CD14-positive monocyte (primary cell): ENCODE data around the gene NANOGP8. TPM values are rescaled to one million over a fixed set of nuclear protein-coding genes. Genes with fewer than 3 reads are reported as not detected.

Source experiments
- DNase-seq, 3 donors: peaks; one replicate each; pipeline ENCODE4 v3.0.0-alpha.2; 2011 to 2022
- H2AFZ ChIP-seq: 2 replicates; pipeline ENCODE4 v1.6.0; 2012; ENCODE audit warnings: mild to moderate bottlenecking, low read depth, low read length, inconsistent platforms; ENCODE audit not compliant: insufficient read depth, poor library complexity, severe bottlenecking
- H3K27ac ChIP-seq, 2 donors: 1 replicate in 1 of 2; 2 replicates in 1 of 2; pipeline ENCODE4 v1.5.1; 2012 to 2013; ENCODE audit warnings: low read length in 2 of 2, control low read depth in 1 of 2, inconsistent platforms in 1 of 2, low read depth in 1 of 2, mild to moderate bottlenecking in 1 of 2
- H3K27me3 ChIP-seq, 2 donors: one replicate each; pipeline versions ENCODE4 v1.6.0 to v1.6.1; 2011 to 2013; ENCODE audit warnings: low read length in 2 of 2; ENCODE audit not compliant: control insufficient read depth in 2 of 2, insufficient read depth in 2 of 2
- H3K36me3 ChIP-seq, 2 donors: replicated peaks in 1 of 2; 1 replicate in 1 of 2; 2 replicates in 1 of 2; pipeline versions ENCODE4 v1.5.1 to v1.6.1; 2012 to 2013; ENCODE audit warnings: low read length in 2 of 2, control low read depth in 1 of 2, inconsistent platforms in 1 of 2, mild to moderate bottlenecking in 1 of 2; ENCODE audit not compliant: insufficient read depth in 2 of 2, control insufficient read depth in 1 of 2
- H3K4me1 ChIP-seq, 2 donors: 1 replicate in 1 of 2; 2 replicates in 1 of 2; pipeline versions ENCODE4 v1.5.1 to v1.6.1; 2012 to 2013; ENCODE audit warnings: low read length in 2 of 2, control low read depth in 1 of 2, inconsistent platforms in 1 of 2, mild to moderate bottlenecking in 1 of 2, moderate library complexity in 1 of 2; ENCODE audit not compliant: insufficient read depth in 2 of 2, control insufficient read depth in 1 of 2
- H3K4me2 ChIP-seq: replicated peaks from 2 replicates; pipeline ENCODE3; 2012; ENCODE audit warnings: low read length, moderate library complexity, mild to moderate bottlenecking; ENCODE audit not compliant: poor library complexity, severe bottlenecking; ENCODE audit errors: extremely low read depth
- H3K4me3 ChIP-seq, 3 experiments: fragments of 200-600 bp in 1 of 3; sonication (generic) in 1 of 3; replicated peaks in 1 of 3; 1 replicate in 2 of 3; 2 replicates in 1 of 3; pipeline ENCODE4 v1.5.1; 2011 to 2013; ENCODE audit warnings: low read length in 3 of 3, mild to moderate bottlenecking in 3 of 3, control low read depth in 2 of 3, low read depth in 2 of 3, inconsistent platforms in 1 of 3, moderate library complexity in 1 of 3
- H3K79me2 ChIP-seq: 2 replicates; pipeline ENCODE4 v1.6.0; 2012; ENCODE audit warnings: mild to moderate bottlenecking, control low read depth, inconsistent platforms, low read length, moderate library complexity; ENCODE audit not compliant: insufficient read depth
- H3K9ac ChIP-seq: 2 replicates; pipeline ENCODE4 v1.6.0; 2017; ENCODE audit warnings: low read length, mild to moderate bottlenecking; ENCODE audit not compliant: insufficient read depth, poor library complexity, severe bottlenecking
- H3K9me3 ChIP-seq, 2 donors: replicated peaks in 1 of 2; 1 replicate in 1 of 2; 2 replicates in 1 of 2; pipeline versions ENCODE4 v1.5.1 to v1.6.1; 2012 to 2013; ENCODE audit warnings: low read length in 2 of 2, control low read depth in 1 of 2; ENCODE audit not compliant: control insufficient read depth in 1 of 2, insufficient read depth in 1 of 2
- H4K20me1 ChIP-seq: 2 replicates; pipeline ENCODE4 v1.6.0; 2012; ENCODE audit warnings: mild to moderate bottlenecking, low read length, control low read depth, moderate library complexity; ENCODE audit not compliant: insufficient read depth
- H3K27ac Mint-ChIP-seq, 7 donors: one replicate each; pipeline ENCODE4 v1.8.0; 2020; ENCODE audit warnings: mild to moderate bottlenecking in 7 of 7, mixed read lengths in 7 of 7, moderate library complexity in 6 of 7, inconsistent platforms in 2 of 7
- H3K27me3 Mint-ChIP-seq, 3 donors: one replicate each; pipeline ENCODE4 v1.8.0; 2021 to 2022; ENCODE audit warnings: low read depth in 3 of 3, mild to moderate bottlenecking in 3 of 3, mixed read lengths in 3 of 3, moderate library complexity in 3 of 3, inconsistent platforms in 1 of 3
- H3K36me3 Mint-ChIP-seq, 2 donors: one replicate each; pipeline ENCODE4 v1.8.0; 2020; ENCODE audit warnings: mixed read lengths in 2 of 2, inconsistent platforms in 1 of 2, mild to moderate bottlenecking in 1 of 2
- H3K4me1 Mint-ChIP-seq: one replicate; pipeline ENCODE4 v1.8.0; 2020; ENCODE audit warnings: mild to moderate bottlenecking, mixed read lengths
- H3K4me3 Mint-ChIP-seq, 2 donors: one replicate each; pipeline ENCODE4 v1.8.0; 2020; ENCODE audit warnings: mild to moderate bottlenecking in 2 of 2, mixed read lengths in 2 of 2, moderate library complexity in 1 of 2
- H3K9me3 Mint-ChIP-seq, 7 donors: one replicate each; pipeline ENCODE4 v1.8.0; 2020 to 2022; ENCODE audit warnings: mixed read lengths in 7 of 7, mild to moderate bottlenecking in 6 of 7, moderate library complexity in 6 of 7, inconsistent platforms in 2 of 7
- CTCF ChIP-seq: fragments of 200-600 bp; IDR thresholded peaks from one replicate; pipeline ENCODE4 v1.8.0; 2022; ENCODE audit warnings: antibody characterized with exemption, mild to moderate bottlenecking
- WGBS: methylation state at CpG from one replicate; pipeline ENCODE4 v1.1.5; 2013; ENCODE audit warnings: missing lambda C conversion rate; ENCODE audit not compliant: insufficient coverage; 5-methylcytosine and 5-hydroxymethylcytosine counted together
- intact Hi-C, 2 donors: fragments of 100-400 bp; cut with micrococcal nuclease; formaldehyde crosslinking; loops; one replicate each; pipeline versions ENCODE4 v1.15.0 to v1.15.1; 2023
- polyA plus RNA-seq, 3 donors: library from polyadenylated mRNA; depleted of rRNA in 1 of 3; unstranded in 2 of 3; stranded (reverse) in 1 of 3; fragments of 300-500 nt in 2 of 3; fragments of >200 nt in 1 of 3; fragmentation: Illumina TruSeq in 2 of 3; gene quantifications; 1 replicate in 2 of 3; 2 replicates in 1 of 3; pipeline ENCODE4 v1.2.3, GENCODE V29; 2012 to 2021

Gene NANOGP8
- polyA plus RNA-seq, 3 donors, result not detected

GRCh38 chr15:35068846-35069475, 16.1 kb downstream of the NANOGP8 start:
- intact Hi-C loops, result no loop called here
- Histone ChIP-seq H3K27me3 (no peaks in the 10 kb centered on the region), H3K79me2 (no peaks in the 10 kb centered on the region), H2AFZ (peak overlapping the region; percentile 31), H3K27ac (peak overlapping the region in 1 of 2 donors; percentile 64), H3K4me3 (no peak overlapping the region), H3K4me2 (no peak overlapping the region), H3K9me3 (no peaks in the 10 kb centered on the region), H3K36me3 (no peaks in the 10 kb centered on the region), H3K9ac (no peak overlapping the region), H4K20me1 (no peaks in the 10 kb centered on the region), H3K4me1 (peaks cover 50 to 58% of the 10 kb centered on the region in 2 donors)
- peaks cover 0 to 7% (median 5%) of the 10 kb centered on the region in 3 donors for H3K27me3 Mint-ChIP-seq
- H3K36me3 Mint-ChIP-seq, result no peaks in the 10 kb centered on the region
- peaks cover 54% of the 10 kb centered on the region for H3K4me1 Mint-ChIP-seq
- H3K4me3 Mint-ChIP-seq, result peak overlapping the region; percentile 8 to 14
- H3K27ac Mint-ChIP-seq, result peak overlapping the region in 4 of 7 donors; percentile 5 to 61 (median 56)
- peak in 1 of 3 donors; percentile 10 for DNase-seq
- peaks cover 0 to 6% (median 0%) of the 10 kb centered on the region in 7 donors for H3K9me3 Mint-ChIP-seq
- WGBS, result 57% methylated on average over 3 of the region's 6 CpGs
- no peak for TF ChIP-seq CTCF

- no peaks in the 10 kb centered on the region for H3K9me3 ChIP-seq
- H3K4me3 ChIP-seq, result peak overlapping the region in 1 of 3 experiments; percentile 15
- peak overlapping the region; percentile 42 for H3K4me2 ChIP-seq
- no peaks in the 10 kb centered on the region for H4K20me1 ChIP-seq
- no peak overlapping the region for H3K9ac ChIP-seq
- Mint-ChIP-seq H3K27me3 (peaks cover 0 to 5% (median 4%) of the 10 kb centered on the region in 3 donors), H3K9me3 (peaks cover 0 to 6% (median 0%) of the 10 kb centered on the region in 7 donors), H3K36me3 (no peaks in the 10 kb centered on the region), H3K27ac (peak overlapping the region; percentile 31 to 94 (median 74)), H3K4me1 (peaks cover 44% of the 10 kb centered on the region), H3K4me3 (peak overlapping the region in 1 of 2 donors; percentile 46)
- H2AFZ ChIP-seq, result peak overlapping the region; percentile 43
- no peaks in the 10 kb centered on the region for H3K36me3 ChIP-seq
- H3K27ac ChIP-seq, result peak overlapping the region; percentile 27 to 64
- no peaks in the 10 kb centered on the region for H3K27me3 ChIP-seq
- H3K4me1 ChIP-seq, result peaks cover 45 to 51% of the 10 kb centered on the region in 2 donors
- no peak for TF ChIP-seq CTCF
- no peaks in the 10 kb centered on the region for H3K79me2 ChIP-seq
- peak in 1 of 3 donors; percentile 8 for DNase-seq
- intact Hi-C loops, result no loop called here
- WGBS, result no CpG with 5 or more reads among the region's 10 CpGs
Measured at GRCh38 chr15:35067496-35068347, 17.4 kb downstream of the NANOGP8 start.
